Measurements from ENCODE around the gene MTX1. TPM values are rescaled to one million over a fixed set of nuclear protein-coding genes. Genes with fewer than 3 reads are reported as not detected.

The MTX1 gene
- total RNA-seq, 1 experiment from 2014 or later, result 69.1 TPM

- TF ChIP-seq TCF7L2 (IDR thresholded peaks at IDR 0.05; ENCODE audit: borderline replicate concordance, extremely low read depth, insufficient read depth, insufficient read length), result no peak
Measured at GRCh38 chr1:155227261-155228095, 19.0 kb downstream of the MTX1 start (continued).

- Histone ChIP-seq H3K4me2 (ENCODE audit: low read length) (peak overlapping the region; percentile 88), H3K4me3 (replicated peaks in 1 of 2; ENCODE audit: low read depth in 1 of 2, low read length in 2 of 2) (peak overlapping the region; percentile 29 to 69), H3K27ac (ENCODE audit: low read depth, low read length) (peak overlapping the region; percentile 62), H3K4me1 (ENCODE audit: control insufficient read depth in 1 of 2, insufficient read depth in 2 of 2, low read length in 2 of 2) (peaks cover 17 to 43% of the 10 kb centered on the region in 2 experiments), H3K27me3 (ENCODE audit: insufficient read depth, low read length) (no peaks in the 10 kb centered on the region), H4K20me1 (ENCODE audit: insufficient read depth) (no peaks in the 10 kb centered on the region), H2AFZ (ENCODE audit: low read depth, low read length, poor library complexity, severe bottlenecking) (no peak overlapping the region), H3K36me3 (ENCODE audit: control insufficient read depth in 1 of 2, insufficient read depth in 2 of 2, low read length in 2 of 2) (no peaks in the 10 kb centered on the region), H3K9ac (ENCODE audit: low read length) (peak overlapping the region; percentile 78), H3K9me2 (ENCODE audit: insufficient read depth) (no peaks in the 10 kb centered on the region), H3K79me2 (ENCODE audit: insufficient read depth, low read length) (peaks cover 11% of the 10 kb centered on the region), H3K9me3 (ENCODE audit: control insufficient read depth in 1 of 2, insufficient read depth in 1 of 2, low read depth in 1 of 2, low read length in 2 of 2) (no peaks in the 10 kb centered on the region)
- TF ChIP-seq FOSL1 (IDR thresholded peaks at IDR 0.05; ENCODE audit: low read depth) (no peak), TCF7L2 (IDR thresholded peaks at IDR 0.05; ENCODE audit: borderline replicate concordance, extremely low read depth, insufficient read depth, insufficient read length) (no peak), SIN3A (IDR thresholded peaks at IDR 0.05; ENCODE audit: low read depth) (no peak), ZBTB33 (IDR thresholded peaks at IDR 0.05; ENCODE audit: extremely low read depth, insufficient replicate concordance, low read length) (no peak), EGR1 (IDR thresholded peaks at IDR 0.05; ENCODE audit: low read depth) (no peak), JUND (IDR thresholded peaks at IDR 0.05) (no peak), YY1 (IDR thresholded peaks at IDR 0.05; ENCODE audit: extremely low read depth, insufficient replicate concordance, low read depth, low read length) (no peak), SP1 (IDR thresholded peaks at IDR 0.05; ENCODE audit: low read depth) (no peak), CEBPB (IDR thresholded peaks at IDR 0.05; ENCODE audit: low read depth) (no peak), RAD21 (IDR thresholded peaks at IDR 0.05; ENCODE audit: low read depth) (no peak), ATF3 (IDR thresholded peaks at IDR 0.05) (no peak)
- ChIA-PET CTCF (interaction anchor here (1.3 kb wide), 1 partner anchor 24 kb away, joined by 3 read pairs; no protein-coding TSS in a partner anchor), POLR2A (interaction anchor here (1.9 kb wide), 1 partner anchor 16 kb away, joined by 7 read pairs; no protein-coding TSS in a partner anchor), RAD21 (ENCODE audit: low non-redundant PET in 1 of 2, low total read pairs in 2 of 2, uncharacterized antibody in 2 of 2, unreplicated experiment in 2 of 2) (no interaction called here)
- BruUV-seq (replicated peaks), result TSS peak; percentile 93
- intact Hi-C loops (cut with micrococcal nuclease), result no loop called here
- ATAC-seq, result no peak
- no peak for DNase-seq (ENCODE audit: low read depth, low spot score)
Measured at GRCh38 chr1:155228096-155228427, 19.6 kb downstream of the MTX1 start.
